GM12801 (cell line): Measurements from ENCODE around the gene ZNF276.

Experiments used
- CTCF ChIP-seq: IDR thresholded peaks from one replicate; pipeline ENCODE4 v1.5.1; 2011; ENCODE audit warnings: control low read depth; ENCODE audit not compliant: insufficient read length; ENCODE audit errors: extremely low read depth

The ZNF276 gene

GRCh38 chr16:89720813-89721545 lies at the start of gene ZNF276, which contains the start of gene VPS9D1:
TSS of gene ZNF276 (plus strand) at chr16:89721537. CDS start at chr16:89721641, 104 bp downstream.
TSS of gene VPS9D1 (minus strand) at chr16:89720898. CDS start at chr16:89720861, 37 bp downstream.
- TF ChIP-seq CTCF, result no peak

- no peak for TF ChIP-seq CTCF
Measured at GRCh38 chr16:89672177-89672941, 49.0 kb upstream of the ZNF276 start.

- no peak for TF ChIP-seq CTCF
Measured at GRCh38 chr16:89678258-89678657, 43.1 kb upstream of the ZNF276 start.

GRCh38 chr16:89685916-89686315 lies 35.4 kb upstream of the ZNF276 start:
- no peak for TF ChIP-seq CTCF

- no peak for TF ChIP-seq CTCF
Measured at GRCh38 chr16:89686520-89687091, 34.7 kb upstream of the ZNF276 start, which contains the start of gene CDK10. TSS of gene CDK10 (plus strand) at chr16:89686689. CDS start at chr16:89686711, 22 bp downstream.

- TF ChIP-seq CTCF, result no peak
Measured at GRCh38 chr16:89687092-89687940, 34.0 kb upstream of the ZNF276 start.
